Measurements from ENCODE around the gene MFSD6. TPM values are rescaled to one million over a fixed set of nuclear protein-coding genes. Genes with fewer than 3 reads are reported as not detected.

The MFSD6 gene
- total RNA-seq, 1 experiment from 2014 or later, result 4.7 TPM

DNA sequence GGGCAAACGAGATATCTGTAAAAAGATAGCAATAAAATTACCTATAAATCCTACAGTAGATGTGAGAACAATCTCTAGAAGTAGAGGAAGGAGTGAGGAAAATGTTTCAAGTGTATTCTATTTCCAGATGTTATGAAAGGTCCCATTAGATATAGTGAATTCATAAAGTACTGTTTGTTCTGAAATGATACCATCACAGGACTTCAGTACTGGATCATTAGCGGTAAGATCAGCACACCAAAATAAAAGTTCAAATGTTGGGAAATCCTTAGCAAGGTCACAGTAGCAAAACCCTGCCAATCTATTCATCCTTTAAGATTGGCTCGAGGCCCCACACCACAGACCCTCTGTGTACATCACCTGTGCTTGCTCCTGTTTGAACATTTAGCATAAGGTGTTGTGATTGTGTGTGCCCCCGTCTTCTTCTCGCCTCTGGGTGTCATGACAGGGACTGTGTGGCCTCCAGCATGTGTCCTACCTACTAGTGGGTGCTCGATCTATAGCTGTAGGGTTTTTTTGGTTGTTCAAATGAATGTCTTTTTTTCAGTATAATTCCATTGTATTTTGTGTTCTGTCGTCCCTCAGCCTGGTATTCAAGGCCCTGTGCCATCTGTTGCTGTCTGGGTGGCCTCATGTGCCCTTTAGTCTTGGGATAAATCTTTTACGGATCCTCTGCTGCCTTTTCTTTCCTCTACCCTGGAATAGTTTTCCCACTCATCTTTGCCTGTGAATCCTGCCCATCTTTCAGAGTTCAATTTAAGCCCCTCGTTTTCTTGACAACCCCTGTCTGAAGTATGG lies 9.1 kb downstream of the MFSD6 start:
- CTCF ChIA-PET, result no interaction called here
- Mint-ChIP-seq H3K4me3 (no peak overlapping the region), H3K27ac (no peak overlapping the region), H3K9me3 (no peaks in the 10 kb centered on the region), H3K27me3 (ENCODE audit: low read depth) (no peaks in the 10 kb centered on the region), H3K4me1 (peaks cover 16% of the 10 kb centered on the region), H3K36me3 (no peaks in the 10 kb centered on the region)
- DNase-seq (ENCODE audit: low spot score) (no peak), ATAC-seq (no peak)
- POLR2A ChIA-PET, result no interaction called here
- TF ChIP-seq NR1H2 (CRISPR knock-in tag; IDR thresholded peaks at IDR 0.05) (no peak), FOXK1 (CRISPR knock-in tag; IDR thresholded peaks at IDR 0.05) (no peak), ZNF532 (CRISPR knock-in tag; IDR thresholded peaks at IDR 0.05; ENCODE audit: borderline replicate concordance) (no peak), NR3C1 (CRISPR knock-in tag; conservative IDR thresholded peaks at IDR 0.05; ENCODE audit: low read depth) (no peak), ZNF671 (CRISPR knock-in tag; IDR thresholded peaks at IDR 0.05) (no peak), TEAD4 (CRISPR knock-in tag; IDR thresholded peaks at IDR 0.05) (no peak), ARID4B (CRISPR knock-in tag; IDR thresholded peaks at IDR 0.05; ENCODE audit: borderline replicate concordance) (no peak), CBFB (CRISPR knock-in tag; IDR thresholded peaks at IDR 0.05; ENCODE audit: low read depth) (no peak), ZNF232 (CRISPR knock-in tag; IDR thresholded peaks at IDR 0.05) (no peak), AR (CRISPR knock-in tag; IDR thresholded peaks at IDR 0.05) (no peak), ZNF396 (CRISPR knock-in tag; IDR thresholded peaks at IDR 0.05; ENCODE audit: borderline replicate concordance) (no peak), USF1 (CRISPR knock-in tag; IDR thresholded peaks at IDR 0.05) (no peak), ZNF121 (CRISPR knock-in tag; IDR thresholded peaks at IDR 0.05) (no peak)
- TF ChIP-seq, protein P1, sequence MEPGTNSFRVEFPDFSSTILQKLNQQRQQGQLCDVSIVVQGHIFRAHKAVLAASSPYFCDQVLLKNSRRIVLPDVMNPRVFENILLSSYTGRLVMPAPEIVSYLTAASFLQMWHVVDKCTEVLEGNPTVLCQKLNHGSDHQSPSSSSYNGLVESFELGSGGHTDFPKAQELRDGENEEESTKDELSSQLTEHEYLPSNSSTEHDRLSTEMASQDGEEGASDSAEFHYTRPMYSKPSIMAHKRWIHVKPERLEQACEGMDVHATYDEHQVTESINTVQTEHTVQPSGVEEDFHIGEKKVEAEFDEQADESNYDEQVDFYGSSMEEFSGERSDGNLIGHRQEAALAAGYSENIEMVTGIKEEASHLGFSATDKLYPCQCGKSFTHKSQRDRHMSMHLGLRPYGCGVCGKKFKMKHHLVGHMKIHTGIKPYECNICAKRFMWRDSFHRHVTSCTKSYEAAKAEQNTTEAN (CRISPR knock-in tag; IDR thresholded peaks at IDR 0.05), result no peak
- TF ChIP-seq, protein P2, sequence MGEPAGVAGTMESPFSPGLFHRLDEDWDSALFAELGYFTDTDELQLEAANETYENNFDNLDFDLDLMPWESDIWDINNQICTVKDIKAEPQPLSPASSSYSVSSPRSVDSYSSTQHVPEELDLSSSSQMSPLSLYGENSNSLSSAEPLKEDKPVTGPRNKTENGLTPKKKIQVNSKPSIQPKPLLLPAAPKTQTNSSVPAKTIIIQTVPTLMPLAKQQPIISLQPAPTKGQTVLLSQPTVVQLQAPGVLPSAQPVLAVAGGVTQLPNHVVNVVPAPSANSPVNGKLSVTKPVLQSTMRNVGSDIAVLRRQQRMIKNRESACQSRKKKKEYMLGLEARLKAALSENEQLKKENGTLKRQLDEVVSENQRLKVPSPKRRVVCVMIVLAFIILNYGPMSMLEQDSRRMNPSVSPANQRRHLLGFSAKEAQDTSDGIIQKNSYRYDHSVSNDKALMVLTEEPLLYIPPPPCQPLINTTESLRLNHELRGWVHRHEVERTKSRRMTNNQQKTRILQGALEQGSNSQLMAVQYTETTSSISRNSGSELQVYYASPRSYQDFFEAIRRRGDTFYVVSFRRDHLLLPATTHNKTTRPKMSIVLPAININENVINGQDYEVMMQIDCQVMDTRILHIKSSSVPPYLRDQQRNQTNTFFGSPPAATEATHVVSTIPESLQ (CRISPR knock-in tag; IDR thresholded peaks at IDR 0.05), result no peak
- TF ChIP-seq, protein P3, sequence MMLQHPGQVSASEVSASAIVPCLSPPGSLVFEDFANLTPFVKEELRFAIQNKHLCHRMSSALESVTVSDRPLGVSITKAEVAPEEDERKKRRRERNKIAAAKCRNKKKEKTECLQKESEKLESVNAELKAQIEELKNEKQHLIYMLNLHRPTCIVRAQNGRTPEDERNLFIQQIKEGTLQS (CRISPR knock-in tag; conservative IDR thresholded peaks at IDR 0.05), result no peak
- TF ChIP-seq, protein P4, sequence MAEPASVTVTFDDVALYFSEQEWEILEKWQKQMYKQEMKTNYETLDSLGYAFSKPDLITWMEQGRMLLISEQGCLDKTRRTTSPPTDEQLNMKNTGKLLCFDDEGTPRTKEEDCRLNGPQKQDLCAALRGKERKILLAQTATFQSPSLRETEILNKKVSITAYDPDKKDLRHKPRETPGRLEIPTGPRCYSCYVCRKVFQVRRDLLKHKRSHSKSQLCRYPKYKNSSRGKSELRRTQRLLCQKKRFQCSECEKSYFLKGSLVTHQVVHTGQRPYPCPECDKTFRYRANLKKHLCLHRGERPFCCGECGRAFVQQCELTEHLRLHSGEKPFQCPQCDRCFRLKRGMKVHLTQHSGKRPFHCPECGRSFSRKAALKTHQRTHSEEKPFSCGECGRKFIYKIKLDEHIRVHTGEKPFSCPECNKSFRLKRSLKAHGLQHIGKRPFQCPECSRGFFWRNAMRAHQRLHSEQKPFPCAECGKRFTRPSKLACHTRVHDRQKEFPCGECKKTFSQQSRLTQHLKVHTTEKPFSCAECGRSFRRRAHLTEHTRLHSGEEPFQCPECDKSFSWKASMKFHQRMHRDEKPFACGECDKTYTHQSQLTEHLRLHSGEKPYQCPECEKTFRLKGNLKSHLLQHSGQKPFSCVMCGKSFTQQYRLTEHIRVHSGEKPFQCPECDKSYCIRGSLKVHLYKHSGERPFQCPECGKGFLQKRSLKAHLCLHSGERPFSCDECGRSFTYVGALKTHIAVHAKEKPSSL (CRISPR knock-in tag; conservative IDR thresholded peaks at IDR 0.05), result no peak
